Panc1 (cell line): ENCODE data around the gene ARR3. TPM values are rescaled to one million over a fixed set of nuclear protein-coding genes. Genes with fewer than 3 reads are reported as not detected.

ENCODE experiments used
- ATAC-seq: fragments of 200-7000 bp; cut with Tn5 transposase; 2 replicates; pipeline ENCODE4 v1.9.1; 2020; ENCODE audit warnings: mild to moderate bottlenecking, moderate library complexity
- BruUV-seq: library from RNA; stranded (reverse); fragments of 400-500 nt; replicated peaks from 2 replicates; lab custom pipeline; 2021; lab: Mats Ljungman, UMichigan
- CTCF ChIA-PET: fragments of 300-600 bp; sonication (Branson Sonifier 250); formaldehyde crosslinking; loops from one replicate; lab custom pipeline; 2022; ENCODE audit warnings: antibody characterized with exemption; lab: Charles Lee
- POLR2A ChIA-PET: fragments of 300-600 bp; sonication (Branson Sonifier 250); formaldehyde crosslinking; loops from one replicate; lab custom pipeline; 2022; ENCODE audit warnings: antibody characterized with exemption; lab: Charles Lee
- DNase-seq: peaks from one replicate; pipeline ENCODE4 v3.0.0-alpha.2; 2010; ENCODE audit warnings: low read depth, low spot score
- H3K27ac ChIP-seq: 2 replicates; pipeline ENCODE4 v1.5.1; 2011; ENCODE audit warnings: mild to moderate bottlenecking, low read length, inconsistent platforms
- H3K27me3 ChIP-seq: fragments of 200-500 bp; sonication (Bioruptor generic); 2 replicates; pipeline ENCODE4 v1.6.0; 2014; ENCODE audit warnings: low read length, inconsistent platforms; ENCODE audit not compliant: control insufficient read depth, insufficient read depth
- H3K36me3 ChIP-seq: fragments of 200-500 bp; sonication (Bioruptor generic); 2 replicates; pipeline ENCODE4 v1.5.1; 2014; ENCODE audit warnings: inconsistent platforms, mild to moderate bottlenecking, low read length, moderate library complexity; ENCODE audit not compliant: control insufficient read depth, insufficient read depth
- H3K4me1 ChIP-seq: 2 replicates; pipeline ENCODE4 v1.5.1; 2011; ENCODE audit warnings: inconsistent platforms, mild to moderate bottlenecking, low read length, moderate library complexity; ENCODE audit not compliant: control insufficient read depth, insufficient read depth
- H3K4me3 ChIP-seq, 2 experiments: 2 replicates each; pipeline ENCODE4 v1.5.1; 2011 to 2012; ENCODE audit warnings: low read depth in 2 of 2, low read length in 2 of 2, mild to moderate bottlenecking in 2 of 2, inconsistent platforms in 1 of 2, moderate library complexity in 1 of 2
- H3K9me3 ChIP-seq: fragments of 200-500 bp; sonication (Bioruptor generic); 2 replicates; pipeline ENCODE4 v1.5.1; 2014; ENCODE audit warnings: low read depth, mild to moderate bottlenecking, inconsistent platforms, low read length, moderate library complexity; ENCODE audit not compliant: control insufficient read depth, insufficient read depth
- POLR2AphosphoS5 ChIP-seq: IDR thresholded peaks from 2 replicates; pipeline ENCODE4 v1.6.1; 2012; ENCODE audit warnings: mild to moderate bottlenecking, low read depth, low read length, moderate library complexity
- SIN3A ChIP-seq: IDR thresholded peaks from 2 replicates; pipeline ENCODE4 v1.6.1; 2012; ENCODE audit warnings: low read depth, mild to moderate bottlenecking, low read length, moderate library complexity, borderline replicate concordance; ENCODE audit not compliant: insufficient read depth
- TCF7L2 ChIP-seq: IDR thresholded peaks from 2 replicates; pipeline ENCODE4 v1.6.1; 2011; ENCODE audit warnings: mild to moderate bottlenecking, low read depth, low read length, inconsistent platforms
- in situ Hi-C: cut with HindIII; loops from 2 replicates; pipeline ENCODE4 v1.10.0; 2016; ENCODE audit warnings: low sequenced_read_pairs, low pct_unique_long_range_greater_than_20kb
- intact Hi-C: fragments of 100-400 bp; cut with micrococcal nuclease; formaldehyde crosslinking; loops from one replicate; pipeline ENCODE4 v1.10.0; 2022; ENCODE audit not compliant: unreplicated experiment
- total RNA-seq: library from RNA; stranded (reverse); gene quantifications from one replicate; pipeline ENCODE4 v1.2.1, GENCODE V29; 2021; ENCODE audit not compliant: unreplicated experiment
- TF ChIP-seq, protein P1 (sequence below), 2 experiments: IDR thresholded peaks; 2 replicates each; pipeline ENCODE4 v1.6.1; 2011 to 2012; ENCODE audit warnings: low read depth in 2 of 2, control low read depth in 1 of 2, low read length in 1 of 2, mild to moderate bottlenecking in 1 of 2, moderate library complexity in 1 of 2; ENCODE audit not compliant: insufficient read depth in 1 of 2
- TF ChIP-seq, protein P2 (sequence below): fragments of 450-650 bp; IDR thresholded peaks from 2 replicates; pipeline ENCODE4 v1.5.1; 2017; ENCODE audit warnings: mild to moderate bottlenecking

The ARR3 gene
- total RNA-seq, 1 experiment from 2014 or later, result not detected

DNA sequence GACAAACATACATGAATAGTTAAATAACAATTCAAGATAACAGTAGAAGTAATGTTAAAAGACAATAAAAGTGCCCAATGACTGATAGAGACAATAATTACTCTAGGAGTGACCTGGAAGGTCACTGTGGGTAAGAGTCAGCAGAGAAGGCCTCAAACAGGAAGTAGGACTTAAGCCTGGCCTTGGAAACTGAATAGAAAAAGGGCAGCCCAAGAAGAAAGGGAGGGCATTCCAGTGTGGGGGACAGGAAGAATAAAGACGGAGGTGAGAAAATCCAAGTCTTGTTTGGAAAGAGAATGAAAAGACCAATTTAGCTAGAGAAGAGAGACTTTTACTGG lies 14.1 kb upstream of the ARR3 start:
- Histone ChIP-seq H3K4me1 (no peaks in the 10 kb centered on the region), H3K4me3 (no peak overlapping the region), H3K9me3 (no peaks in the 10 kb centered on the region), H3K27ac (no peak overlapping the region), H3K36me3 (no peaks in the 10 kb centered on the region), H3K27me3 (peaks cover 4% of the 10 kb centered on the region; the same call in 1 of the 2 replicates)
- no peak for DNase-seq
- no peak for ATAC-seq
- ChIA-PET CTCF (no interaction called here), POLR2A (no interaction called here)
- BruUV-seq, result no TSS peak
- intact Hi-C loops, result no loop called here
- TF ChIP-seq, protein P1, sequence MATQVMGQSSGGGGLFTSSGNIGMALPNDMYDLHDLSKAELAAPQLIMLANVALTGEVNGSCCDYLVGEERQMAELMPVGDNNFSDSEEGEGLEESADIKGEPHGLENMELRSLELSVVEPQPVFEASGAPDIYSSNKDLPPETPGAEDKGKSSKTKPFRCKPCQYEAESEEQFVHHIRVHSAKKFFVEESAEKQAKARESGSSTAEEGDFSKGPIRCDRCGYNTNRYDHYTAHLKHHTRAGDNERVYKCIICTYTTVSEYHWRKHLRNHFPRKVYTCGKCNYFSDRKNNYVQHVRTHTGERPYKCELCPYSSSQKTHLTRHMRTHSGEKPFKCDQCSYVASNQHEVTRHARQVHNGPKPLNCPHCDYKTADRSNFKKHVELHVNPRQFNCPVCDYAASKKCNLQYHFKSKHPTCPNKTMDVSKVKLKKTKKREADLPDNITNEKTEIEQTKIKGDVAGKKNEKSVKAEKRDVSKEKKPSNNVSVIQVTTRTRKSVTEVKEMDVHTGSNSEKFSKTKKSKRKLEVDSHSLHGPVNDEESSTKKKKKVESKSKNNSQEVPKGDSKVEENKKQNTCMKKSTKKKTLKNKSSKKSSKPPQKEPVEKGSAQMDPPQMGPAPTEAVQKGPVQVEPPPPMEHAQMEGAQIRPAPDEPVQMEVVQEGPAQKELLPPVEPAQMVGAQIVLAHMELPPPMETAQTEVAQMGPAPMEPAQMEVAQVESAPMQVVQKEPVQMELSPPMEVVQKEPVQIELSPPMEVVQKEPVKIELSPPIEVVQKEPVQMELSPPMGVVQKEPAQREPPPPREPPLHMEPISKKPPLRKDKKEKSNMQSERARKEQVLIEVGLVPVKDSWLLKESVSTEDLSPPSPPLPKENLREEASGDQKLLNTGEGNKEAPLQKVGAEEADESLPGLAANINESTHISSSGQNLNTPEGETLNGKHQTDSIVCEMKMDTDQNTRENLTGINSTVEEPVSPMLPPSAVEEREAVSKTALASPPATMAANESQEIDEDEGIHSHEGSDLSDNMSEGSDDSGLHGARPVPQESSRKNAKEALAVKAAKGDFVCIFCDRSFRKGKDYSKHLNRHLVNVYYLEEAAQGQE (IDR thresholded peaks at IDR 0.05; ENCODE audit: insufficient read depth in 1 of 2, low read depth in 2 of 2, low read length in 1 of 2), result no peak
- in situ Hi-C loops, result no loop called here

DNA sequence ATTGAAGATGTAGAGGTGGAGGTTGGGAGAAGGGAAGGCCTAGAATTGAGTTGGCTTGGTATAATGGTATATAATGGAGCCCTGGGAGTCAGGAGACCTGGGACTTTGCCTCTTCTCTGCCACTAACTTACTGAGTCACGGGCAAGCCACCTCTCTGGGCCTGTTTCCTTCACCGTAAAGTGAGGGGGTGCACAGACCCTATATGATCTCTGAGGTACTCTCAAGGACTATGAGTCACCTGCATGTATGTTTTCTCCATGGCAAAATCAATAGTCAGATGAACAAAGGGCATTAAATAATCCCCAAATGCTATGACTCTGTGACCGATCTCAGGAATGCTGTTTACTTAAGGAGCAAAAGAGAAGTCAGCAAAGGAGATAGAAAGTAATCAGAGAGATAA lies 13.2 kb upstream of the ARR3 start:
- H3K9me3 ChIP-seq, result no peaks in the 10 kb centered on the region
- no TSS peak for BruUV-seq
- ATAC-seq (no peak), DNase-seq (no peak)
- no peaks in the 10 kb centered on the region for H3K36me3 ChIP-seq
- H3K27ac ChIP-seq, result no peak overlapping the region
- ChIA-PET CTCF (no interaction called here), POLR2A (no interaction called here)
- no peak overlapping the region for H3K4me3 ChIP-seq
- in situ Hi-C loops, result no loop called here
- intact Hi-C loops, result no loop called here
- H3K27me3 ChIP-seq, result peaks cover 4% of the 10 kb centered on the region; the same call in 1 of the 2 replicates
- TF ChIP-seq, protein P2, sequence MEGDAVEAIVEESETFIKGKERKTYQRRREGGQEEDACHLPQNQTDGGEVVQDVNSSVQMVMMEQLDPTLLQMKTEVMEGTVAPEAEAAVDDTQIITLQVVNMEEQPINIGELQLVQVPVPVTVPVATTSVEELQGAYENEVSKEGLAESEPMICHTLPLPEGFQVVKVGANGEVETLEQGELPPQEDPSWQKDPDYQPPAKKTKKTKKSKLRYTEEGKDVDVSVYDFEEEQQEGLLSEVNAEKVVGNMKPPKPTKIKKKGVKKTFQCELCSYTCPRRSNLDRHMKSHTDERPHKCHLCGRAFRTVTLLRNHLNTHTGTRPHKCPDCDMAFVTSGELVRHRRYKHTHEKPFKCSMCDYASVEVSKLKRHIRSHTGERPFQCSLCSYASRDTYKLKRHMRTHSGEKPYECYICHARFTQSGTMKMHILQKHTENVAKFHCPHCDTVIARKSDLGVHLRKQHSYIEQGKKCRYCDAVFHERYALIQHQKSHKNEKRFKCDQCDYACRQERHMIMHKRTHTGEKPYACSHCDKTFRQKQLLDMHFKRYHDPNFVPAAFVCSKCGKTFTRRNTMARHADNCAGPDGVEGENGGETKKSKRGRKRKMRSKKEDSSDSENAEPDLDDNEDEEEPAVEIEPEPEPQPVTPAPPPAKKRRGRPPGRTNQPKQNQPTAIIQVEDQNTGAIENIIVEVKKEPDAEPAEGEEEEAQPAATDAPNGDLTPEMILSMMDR, result no peak
- TF ChIP-seq TCF7L2 (no peak), POLR2AphosphoS5 (no peak), SIN3A (no peak)
- TF ChIP-seq, protein P1 (IDR thresholded peaks at IDR 0.05; ENCODE audit: insufficient read depth in 1 of 2, low read depth in 2 of 2, low read length in 1 of 2), result no peak
- no peaks in the 10 kb centered on the region for H3K4me1 ChIP-seq
